Measurements from ENCODE around the gene GATAD2A.
A peak's percentile ranks its signal among the peaks of the same experiment; 100 is the strongest.

GATAD2A gene

DNA sequence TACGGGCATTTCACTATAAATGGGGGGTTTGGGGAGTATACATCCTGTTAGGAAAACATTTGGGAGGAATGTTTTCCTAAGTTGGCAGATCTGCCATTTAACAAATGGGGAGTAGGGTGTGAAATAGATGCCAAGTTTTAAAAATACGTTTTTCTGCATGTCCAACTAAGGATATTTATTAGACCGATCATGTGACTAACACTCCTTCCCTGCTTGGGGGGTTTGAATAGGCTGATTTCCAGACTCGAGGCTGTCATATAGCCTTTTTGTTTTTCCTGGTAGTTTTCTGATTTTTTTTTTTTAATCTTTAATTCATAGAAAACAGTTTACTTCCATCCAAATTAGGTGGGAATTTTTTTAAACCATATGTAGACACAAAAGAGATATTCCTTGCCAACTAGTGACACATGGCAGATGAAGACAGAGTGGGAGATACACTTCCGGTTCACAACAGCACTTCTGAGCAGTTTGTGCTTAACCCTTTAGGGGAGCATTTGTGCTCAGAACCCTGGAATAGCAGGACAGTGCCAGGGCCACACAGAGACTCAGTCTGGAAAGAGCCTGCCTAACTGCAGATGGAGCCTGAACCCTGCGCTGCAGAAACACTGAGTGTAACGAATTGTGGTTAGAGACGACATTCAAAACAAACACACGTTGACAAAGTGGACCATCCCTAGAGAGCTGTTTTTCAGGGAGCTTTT is 5.6 kb upstream of the GATAD2A start:
- peak; percentile 56 for DNase-seq (ENCODE audit: low read depth)
- no peak overlapping the region for H3K4me3 ChIP-seq (ENCODE audit: low read depth, low read length)
- TF ChIP-seq, protein P1, sequence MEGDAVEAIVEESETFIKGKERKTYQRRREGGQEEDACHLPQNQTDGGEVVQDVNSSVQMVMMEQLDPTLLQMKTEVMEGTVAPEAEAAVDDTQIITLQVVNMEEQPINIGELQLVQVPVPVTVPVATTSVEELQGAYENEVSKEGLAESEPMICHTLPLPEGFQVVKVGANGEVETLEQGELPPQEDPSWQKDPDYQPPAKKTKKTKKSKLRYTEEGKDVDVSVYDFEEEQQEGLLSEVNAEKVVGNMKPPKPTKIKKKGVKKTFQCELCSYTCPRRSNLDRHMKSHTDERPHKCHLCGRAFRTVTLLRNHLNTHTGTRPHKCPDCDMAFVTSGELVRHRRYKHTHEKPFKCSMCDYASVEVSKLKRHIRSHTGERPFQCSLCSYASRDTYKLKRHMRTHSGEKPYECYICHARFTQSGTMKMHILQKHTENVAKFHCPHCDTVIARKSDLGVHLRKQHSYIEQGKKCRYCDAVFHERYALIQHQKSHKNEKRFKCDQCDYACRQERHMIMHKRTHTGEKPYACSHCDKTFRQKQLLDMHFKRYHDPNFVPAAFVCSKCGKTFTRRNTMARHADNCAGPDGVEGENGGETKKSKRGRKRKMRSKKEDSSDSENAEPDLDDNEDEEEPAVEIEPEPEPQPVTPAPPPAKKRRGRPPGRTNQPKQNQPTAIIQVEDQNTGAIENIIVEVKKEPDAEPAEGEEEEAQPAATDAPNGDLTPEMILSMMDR (conservative IDR thresholded peaks at IDR 0.05; ENCODE audit: low read depth, low read length), result peak; percentile 22

DNA sequence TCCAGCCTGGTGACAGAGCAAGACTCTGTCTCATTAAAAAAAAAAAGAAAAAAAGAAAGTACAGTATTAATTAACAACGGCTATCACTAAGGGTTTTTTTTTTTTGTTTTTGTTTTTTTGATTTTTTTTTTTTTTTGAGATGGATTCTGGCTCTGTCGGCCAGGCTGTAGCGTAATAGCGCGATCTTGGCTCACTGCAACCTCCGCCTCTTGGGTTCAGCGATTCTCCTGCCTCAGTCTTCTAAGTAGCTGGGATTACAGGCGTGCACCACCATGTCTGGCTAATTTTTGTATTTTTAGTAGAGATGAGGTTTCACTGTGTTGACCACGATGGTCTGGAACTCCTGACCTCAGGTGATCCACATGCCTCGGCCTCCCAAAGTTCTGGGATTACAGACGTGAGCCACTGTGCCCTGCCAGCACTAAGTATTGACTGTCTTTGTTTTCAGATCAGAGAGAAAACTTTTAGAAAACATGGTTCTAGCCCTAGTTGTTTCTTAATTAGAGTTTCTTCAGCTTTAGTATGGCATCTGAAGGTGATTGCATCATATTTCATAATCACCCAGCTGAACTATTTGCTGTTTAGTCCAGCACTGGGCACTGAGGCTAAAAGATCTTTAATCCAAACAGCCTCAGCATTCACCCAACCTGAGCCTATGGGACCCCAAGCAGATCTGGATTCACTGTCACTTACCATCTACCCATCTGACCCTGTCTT is 2.7 kb upstream of the GATAD2A start:
- TF ChIP-seq, protein P1 (conservative IDR thresholded peaks at IDR 0.05; ENCODE audit: low read depth, low read length), result no peak

DNA sequence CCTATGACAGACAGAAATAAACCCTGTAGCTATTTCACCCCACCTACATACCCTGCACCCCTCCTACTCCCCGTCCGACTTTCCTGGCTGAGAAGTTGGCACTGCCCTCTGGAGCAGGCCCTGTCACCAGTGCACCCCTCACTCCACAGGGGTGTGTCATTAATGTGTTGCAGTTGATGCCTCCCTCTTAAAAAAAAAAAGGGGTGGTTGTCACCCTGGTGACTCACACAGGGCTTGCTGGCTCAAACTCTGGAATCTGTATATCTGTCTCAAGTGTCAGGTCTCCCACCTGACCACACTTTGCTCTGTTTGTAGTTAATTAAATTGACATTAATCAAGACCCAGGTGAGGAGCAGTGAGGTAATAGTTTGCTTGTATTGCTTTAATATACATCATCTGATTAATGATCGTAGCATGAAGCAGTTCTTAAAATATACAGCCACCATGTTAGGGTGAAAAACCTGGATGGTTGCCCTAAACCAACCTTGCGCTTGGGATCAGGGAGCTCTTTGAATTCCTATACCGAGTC is 2.0 kb upstream of the GATAD2A start:
- TF ChIP-seq, protein P1 (conservative IDR thresholded peaks at IDR 0.05; ENCODE audit: low read depth, low read length), result no peak
- H3K4me3 ChIP-seq (ENCODE audit: low read depth, low read length), result no peak overlapping the region
- DNase-seq (ENCODE audit: low read depth), result peak; percentile 27

More for the DNA sequence above, 2.7 kb upstream of the GATAD2A start:
- H3K4me3 ChIP-seq (ENCODE audit: low read depth, low read length), result no peak overlapping the region
- DNase-seq (ENCODE audit: low read depth), result peak; percentile 46

DNA sequence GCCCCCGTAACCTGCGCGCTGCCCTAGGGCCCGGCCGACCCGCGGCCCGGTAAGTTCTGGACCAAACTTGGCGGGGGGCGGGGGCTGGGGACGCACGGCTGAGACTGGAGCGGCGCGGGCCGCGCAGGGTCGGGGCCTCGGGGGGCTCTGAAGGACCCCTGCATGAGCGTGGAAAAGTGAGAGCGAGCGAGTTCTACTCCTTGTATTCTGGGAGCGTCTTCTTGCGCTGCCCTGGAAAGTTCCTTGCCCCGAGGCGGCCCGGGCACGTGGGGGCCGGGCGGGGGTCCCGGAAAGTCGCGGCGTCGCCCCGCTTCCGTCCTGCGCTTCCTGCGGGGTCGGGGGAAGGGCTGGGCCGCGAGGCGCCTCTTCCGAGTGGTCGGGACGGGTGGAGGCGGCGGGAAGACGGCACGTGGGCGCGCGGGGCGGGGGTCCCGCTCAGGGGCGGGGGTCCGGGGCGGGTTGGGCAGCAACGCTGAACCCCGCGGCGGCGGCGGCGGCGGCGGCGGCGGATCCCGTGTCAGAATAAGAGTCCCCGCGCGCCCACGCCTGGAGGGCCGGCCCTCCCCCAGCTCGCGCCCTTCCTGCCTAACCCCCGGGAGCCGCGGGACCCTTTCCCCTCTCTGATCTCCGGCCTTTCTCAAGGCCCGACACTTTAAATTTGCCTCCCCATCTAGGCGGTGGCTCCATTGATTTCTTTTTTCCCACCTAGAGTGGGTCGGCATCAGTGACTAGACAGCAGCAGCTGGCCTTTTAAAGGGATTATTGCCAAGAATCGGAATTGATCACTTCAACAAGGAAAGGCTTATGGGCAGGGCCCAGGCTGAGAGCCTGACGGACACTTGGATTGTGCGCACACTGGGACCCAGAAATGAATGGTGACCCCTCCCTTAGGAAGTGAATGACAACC is 749 bp downstream of the GATAD2A start:
- TF ChIP-seq, protein P1 (conservative IDR thresholded peaks at IDR 0.05; ENCODE audit: low read depth, low read length), result no peak
- peak; percentile 52 for DNase-seq (ENCODE audit: low read depth)

DNA sequence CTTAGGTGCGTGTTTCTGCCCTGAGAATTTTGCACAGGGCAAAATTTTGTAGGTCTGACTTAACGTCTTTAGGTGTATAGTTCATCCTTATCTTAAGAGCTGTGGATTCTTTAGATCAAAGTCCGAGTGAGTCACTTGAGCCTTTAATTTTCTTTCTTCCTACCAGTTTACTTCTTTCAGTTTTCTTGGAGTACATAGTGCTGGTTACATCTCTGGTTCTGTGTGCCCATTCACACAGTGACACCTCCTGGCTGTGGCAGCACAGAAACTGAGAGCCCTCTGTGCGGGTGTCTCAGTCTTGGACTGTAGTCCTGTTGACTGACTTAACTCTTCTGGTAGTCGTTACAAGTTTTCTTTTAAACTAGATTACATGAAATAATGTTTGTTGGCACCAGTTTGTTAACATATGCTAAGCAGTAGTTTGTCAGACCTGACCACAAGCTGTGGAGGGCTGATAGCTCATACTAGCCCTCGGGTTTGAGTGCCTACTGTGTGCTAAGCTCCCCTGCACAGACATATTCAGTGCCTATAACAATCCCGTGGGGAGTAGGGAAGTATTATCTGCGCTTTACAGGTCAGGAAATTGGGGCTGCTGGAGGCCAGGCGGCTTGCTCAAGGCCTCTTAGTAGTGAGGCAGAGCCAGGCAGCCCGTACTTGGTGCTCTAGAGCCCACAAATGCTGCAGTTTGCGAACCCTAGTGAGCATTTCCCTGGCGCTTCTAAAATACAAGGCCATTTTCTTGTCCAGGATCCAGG is 1.6 kb downstream of the GATAD2A start:
- peak overlapping the region; percentile 76 for H3K4me3 ChIP-seq (ENCODE audit: low read depth, low read length)
- DNase-seq (ENCODE audit: low read depth), result peak; percentile 52
- TF ChIP-seq, protein P1 (conservative IDR thresholded peaks at IDR 0.05; ENCODE audit: low read depth, low read length), result peak; percentile 45

More for the DNA sequence above, 749 bp downstream of the GATAD2A start:
- peak overlapping the region; percentile 76 for H3K4me3 ChIP-seq (ENCODE audit: low read depth, low read length)

DNA sequence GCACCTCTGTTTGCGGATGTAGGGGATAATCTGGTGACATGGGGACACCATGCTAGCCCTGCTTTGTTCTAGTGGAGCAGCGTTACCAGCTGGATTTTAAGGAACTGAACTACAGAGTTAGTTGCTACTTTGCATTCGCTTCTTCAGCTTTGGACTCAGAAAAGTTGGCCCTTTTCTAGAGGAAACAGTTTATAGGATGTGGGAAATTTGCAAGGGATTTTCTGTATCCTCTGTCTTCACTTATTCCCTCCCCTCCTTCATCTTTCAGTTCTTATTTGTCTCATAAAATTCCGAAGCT is 2.1 kb downstream of the GATAD2A start:
- DNase-seq (ENCODE audit: low read depth), result no peak
- TF ChIP-seq, protein P1 (conservative IDR thresholded peaks at IDR 0.05; ENCODE audit: low read depth, low read length), result no peak
- H3K4me3 ChIP-seq (ENCODE audit: low read depth, low read length), result peak overlapping the region; percentile 76

Measured in choroid plexus epithelial cell (primary cell).